Measurements from ENCODE around the gene ZNF331. TPM values are rescaled to one million over a fixed set of nuclear protein-coding genes. Genes with fewer than 3 reads are reported as not detected.

ZNF331 gene
- total RNA-seq, 1 experiment from 2014 or later: 29.8 TPM

DNA sequence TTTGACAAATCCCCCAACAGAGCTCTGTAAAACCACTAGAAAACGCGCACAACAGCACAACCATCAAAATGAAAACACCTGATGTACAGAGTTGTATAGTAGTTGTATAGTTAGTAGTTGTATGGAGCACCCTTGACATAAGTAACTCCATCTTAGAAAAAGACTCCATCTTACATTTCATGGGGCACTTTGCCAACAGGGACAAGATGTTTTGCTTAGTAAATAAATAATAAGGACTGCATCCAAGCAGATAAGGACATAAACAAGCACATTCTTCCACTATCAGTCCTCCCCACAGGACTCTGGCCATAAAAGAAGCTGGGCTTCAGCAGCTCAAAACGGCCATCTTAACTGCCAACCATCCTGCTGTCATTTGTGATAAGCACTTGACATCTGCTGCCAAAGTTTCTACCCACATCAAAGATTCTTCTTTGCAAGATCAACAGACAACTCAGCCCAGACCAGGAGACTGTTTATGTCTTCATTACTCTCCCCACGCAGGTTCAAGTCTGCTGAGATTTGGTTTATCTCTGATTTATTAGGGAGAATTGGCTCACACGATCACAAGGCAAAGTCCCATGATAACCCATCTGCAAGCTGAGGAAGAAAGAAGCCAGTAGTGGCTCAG, 20.7 kb upstream of the ZNF331 start:
- BruUV-seq (replicated peaks): no TSS peak
- ChIA-PET CTCF (no interaction called here), POLR2A (ENCODE audit: low non-redundant PET) (no interaction called here)
- Histone ChIP-seq H3K4me1 (ENCODE audit: insufficient read depth, low read length, poor library complexity, severe bottlenecking) (no peaks in the 10 kb centered on the region), H3K36me3 (ENCODE audit: insufficient read depth, low read length, poor library complexity, severe bottlenecking) (no peaks in the 10 kb centered on the region), H3K4me3 (ENCODE audit: low read depth, low read length, poor library complexity, severe bottlenecking) (no peak overlapping the region), H3K9me3 (ENCODE audit: low read depth, low read length, poor library complexity, severe bottlenecking) (peaks cover 10% of the 10 kb centered on the region), H3K27me3 (replicated peaks; ENCODE audit: insufficient read depth, low read depth, low read length, poor library complexity) (no peaks in the 10 kb centered on the region), H3K27ac (ENCODE audit: low read depth, low read length, poor library complexity, severe bottlenecking) (no peak overlapping the region)
- TF ChIP-seq, protein P1, sequence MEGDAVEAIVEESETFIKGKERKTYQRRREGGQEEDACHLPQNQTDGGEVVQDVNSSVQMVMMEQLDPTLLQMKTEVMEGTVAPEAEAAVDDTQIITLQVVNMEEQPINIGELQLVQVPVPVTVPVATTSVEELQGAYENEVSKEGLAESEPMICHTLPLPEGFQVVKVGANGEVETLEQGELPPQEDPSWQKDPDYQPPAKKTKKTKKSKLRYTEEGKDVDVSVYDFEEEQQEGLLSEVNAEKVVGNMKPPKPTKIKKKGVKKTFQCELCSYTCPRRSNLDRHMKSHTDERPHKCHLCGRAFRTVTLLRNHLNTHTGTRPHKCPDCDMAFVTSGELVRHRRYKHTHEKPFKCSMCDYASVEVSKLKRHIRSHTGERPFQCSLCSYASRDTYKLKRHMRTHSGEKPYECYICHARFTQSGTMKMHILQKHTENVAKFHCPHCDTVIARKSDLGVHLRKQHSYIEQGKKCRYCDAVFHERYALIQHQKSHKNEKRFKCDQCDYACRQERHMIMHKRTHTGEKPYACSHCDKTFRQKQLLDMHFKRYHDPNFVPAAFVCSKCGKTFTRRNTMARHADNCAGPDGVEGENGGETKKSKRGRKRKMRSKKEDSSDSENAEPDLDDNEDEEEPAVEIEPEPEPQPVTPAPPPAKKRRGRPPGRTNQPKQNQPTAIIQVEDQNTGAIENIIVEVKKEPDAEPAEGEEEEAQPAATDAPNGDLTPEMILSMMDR (conservative IDR thresholded peaks at IDR 0.05; ENCODE audit: low read depth, low read length): no peak
- TF ChIP-seq EZH2 (IDR thresholded peaks at IDR 0.05; ENCODE audit: borderline replicate concordance, low read depth, low read length, poor library complexity, severe bottlenecking): no peak
- no peak for DNase-seq (ENCODE audit: low spot score)
- intact Hi-C loops (cut with micrococcal nuclease; ENCODE audit: unreplicated experiment): no loop called here

DNA sequence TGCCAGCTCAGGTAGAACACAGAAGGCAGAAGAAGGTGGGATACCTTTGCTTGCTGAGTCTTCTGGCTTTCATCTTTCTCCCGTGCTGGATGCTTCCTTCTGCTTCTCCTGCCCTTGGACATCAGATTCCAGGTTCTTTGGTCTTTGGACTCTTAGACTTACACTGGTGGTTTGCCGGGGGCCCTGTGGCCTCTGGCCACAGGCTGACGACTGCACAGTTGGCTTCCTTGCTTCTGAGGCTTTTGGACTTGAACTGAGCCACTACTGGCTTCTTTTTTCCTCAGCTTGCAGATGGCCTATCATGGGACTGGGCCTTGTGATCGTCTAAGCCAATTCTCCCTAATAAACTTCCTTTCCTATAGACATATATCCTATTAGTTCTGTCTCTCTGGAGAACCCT, 19.8 kb upstream of the ZNF331 start:
- no peak for DNase-seq (ENCODE audit: low spot score)
- intact Hi-C loops (cut with micrococcal nuclease; ENCODE audit: unreplicated experiment): no loop called here
- ChIA-PET POLR2A (ENCODE audit: low non-redundant PET) (no interaction called here), CTCF (no interaction called here)
- Histone ChIP-seq H3K27me3 (replicated peaks; ENCODE audit: insufficient read depth, low read depth, low read length, poor library complexity) (no peaks in the 10 kb centered on the region), H3K4me1 (ENCODE audit: insufficient read depth, low read length, poor library complexity, severe bottlenecking) (no peaks in the 10 kb centered on the region), H3K9me3 (ENCODE audit: low read depth, low read length, poor library complexity, severe bottlenecking) (peaks cover 10% of the 10 kb centered on the region), H3K27ac (ENCODE audit: low read depth, low read length, poor library complexity, severe bottlenecking) (no peak overlapping the region), H3K4me3 (ENCODE audit: low read depth, low read length, poor library complexity, severe bottlenecking) (no peak overlapping the region), H3K36me3 (ENCODE audit: insufficient read depth, low read length, poor library complexity, severe bottlenecking) (no peaks in the 10 kb centered on the region)
- no peak for TF ChIP-seq EZH2 (IDR thresholded peaks at IDR 0.05; ENCODE audit: borderline replicate concordance, low read depth, low read length, poor library complexity, severe bottlenecking)
- TF ChIP-seq, protein P1 (conservative IDR thresholded peaks at IDR 0.05; ENCODE audit: low read depth, low read length): no peak
- no TSS peak for BruUV-seq (replicated peaks)

DNA sequence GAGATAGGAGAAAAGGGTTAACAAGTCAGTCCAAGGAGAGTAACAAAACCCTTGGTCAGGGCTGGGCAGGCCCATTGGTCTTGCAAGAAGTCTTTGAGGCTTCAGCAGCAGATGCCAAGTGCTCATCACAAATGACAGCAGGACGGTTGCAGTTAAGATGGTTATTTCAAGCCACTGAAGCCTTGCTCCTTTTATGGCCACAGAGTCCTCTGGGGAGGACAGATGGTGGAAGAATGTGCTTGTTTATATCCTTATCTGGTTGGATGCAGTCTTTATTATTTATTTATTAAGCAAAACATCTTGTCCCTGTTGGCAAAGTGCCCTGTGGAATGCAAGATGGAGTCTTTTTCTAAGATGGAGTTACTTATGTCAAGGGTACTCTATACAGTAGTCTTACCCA, 19.2 kb upstream of the ZNF331 start:
- no peak overlapping the region for H3K4me3 ChIP-seq (ENCODE audit: low read depth, low read length, poor library complexity, severe bottlenecking)
- H3K36me3 ChIP-seq (ENCODE audit: insufficient read depth, low read length, poor library complexity, severe bottlenecking): no peaks in the 10 kb centered on the region
- POLR2A ChIA-PET (ENCODE audit: low non-redundant PET): no interaction called here
- no peaks in the 10 kb centered on the region for H3K4me1 ChIP-seq (ENCODE audit: insufficient read depth, low read length, poor library complexity, severe bottlenecking)
- TF ChIP-seq, protein P1 (conservative IDR thresholded peaks at IDR 0.05; ENCODE audit: low read depth, low read length): no peak
- TF ChIP-seq EZH2 (IDR thresholded peaks at IDR 0.05; ENCODE audit: borderline replicate concordance, low read depth, low read length, poor library complexity, severe bottlenecking): no peak
- H3K27ac ChIP-seq (ENCODE audit: low read depth, low read length, poor library complexity, severe bottlenecking): no peak overlapping the region
- no TSS peak for BruUV-seq (replicated peaks)
- peaks cover 10% of the 10 kb centered on the region for H3K9me3 ChIP-seq (ENCODE audit: low read depth, low read length, poor library complexity, severe bottlenecking)
- intact Hi-C loops (cut with micrococcal nuclease; ENCODE audit: unreplicated experiment): no loop called here
- no peak for DNase-seq (ENCODE audit: low spot score)
- CTCF ChIA-PET: no interaction called here
- no peaks in the 10 kb centered on the region for H3K27me3 ChIP-seq (replicated peaks; ENCODE audit: insufficient read depth, low read depth, low read length, poor library complexity)
